HG03066 (cell line): Measurements from ENCODE around the gene DENND2D.
A peak's percentile ranks its signal among the peaks of the same experiment; 100 is the strongest.

Source experiments
- ATAC-seq: cut with Tn5 transposase; IDR thresholded peaks from one replicate; pipeline ENCODE4 v1.9.1; 2021; ENCODE audit warnings: low read depth; ENCODE audit not compliant: unreplicated experiment

DENND2D gene

GRCh38 chr1:111141245-111142220 is 58.9 kb downstream of the DENND2D start:
- no peak for ATAC-seq

GRCh38 chr1:111140680-111140967 is 59.8 kb downstream of the DENND2D start:
- peak; percentile 6 for ATAC-seq

DNA sequence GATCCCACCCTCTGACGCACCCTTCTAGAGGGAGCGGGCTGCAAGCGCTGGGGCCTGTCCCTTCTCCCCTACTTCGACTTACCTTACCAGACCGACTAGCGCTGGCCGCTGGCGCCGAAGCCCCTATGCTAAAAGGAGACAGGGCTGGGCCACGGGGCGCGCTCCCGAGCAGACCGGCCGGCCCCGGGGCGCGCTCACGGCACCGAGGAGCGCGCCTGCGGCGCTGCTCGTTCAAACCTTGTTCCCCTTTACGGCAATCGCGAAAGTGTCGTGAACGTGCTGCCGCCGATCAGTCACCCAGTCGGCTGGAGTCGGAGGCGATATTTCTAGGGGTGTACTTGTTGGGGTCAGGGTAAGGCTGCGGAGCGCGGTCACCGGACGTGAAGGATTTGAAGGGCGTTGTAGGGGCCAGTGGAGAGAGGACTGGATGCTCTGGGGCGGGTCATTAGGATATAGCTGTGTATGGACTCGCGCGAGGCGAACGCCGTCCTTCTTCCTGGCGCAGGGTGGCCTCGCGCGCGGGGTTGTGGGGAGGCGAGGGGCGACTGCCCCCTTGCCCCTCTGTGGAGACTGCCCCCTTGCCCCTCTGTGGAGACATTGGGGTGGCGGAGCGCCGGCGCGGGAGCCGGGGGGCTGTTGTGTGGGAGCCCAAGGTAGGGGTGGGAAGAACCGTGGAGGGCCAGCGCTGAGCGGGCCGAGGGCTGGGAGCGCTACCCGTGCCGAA is 60.3 kb downstream of the DENND2D start, which contains the start of the genes CEPT1 and DRAM2:
Gene CEPT1, plus strand, starts transcription at position 268 of the 724 bp plus-strand sequence. CDS start 7,492 bp downstream, outside the sequence.
Gene DRAM2, minus strand, starts transcription at position 138 of the 724 bp plus-strand sequence. CDS start 8,539 bp downstream, outside the sequence.
- ATAC-seq, result peak; percentile 62

DNA sequence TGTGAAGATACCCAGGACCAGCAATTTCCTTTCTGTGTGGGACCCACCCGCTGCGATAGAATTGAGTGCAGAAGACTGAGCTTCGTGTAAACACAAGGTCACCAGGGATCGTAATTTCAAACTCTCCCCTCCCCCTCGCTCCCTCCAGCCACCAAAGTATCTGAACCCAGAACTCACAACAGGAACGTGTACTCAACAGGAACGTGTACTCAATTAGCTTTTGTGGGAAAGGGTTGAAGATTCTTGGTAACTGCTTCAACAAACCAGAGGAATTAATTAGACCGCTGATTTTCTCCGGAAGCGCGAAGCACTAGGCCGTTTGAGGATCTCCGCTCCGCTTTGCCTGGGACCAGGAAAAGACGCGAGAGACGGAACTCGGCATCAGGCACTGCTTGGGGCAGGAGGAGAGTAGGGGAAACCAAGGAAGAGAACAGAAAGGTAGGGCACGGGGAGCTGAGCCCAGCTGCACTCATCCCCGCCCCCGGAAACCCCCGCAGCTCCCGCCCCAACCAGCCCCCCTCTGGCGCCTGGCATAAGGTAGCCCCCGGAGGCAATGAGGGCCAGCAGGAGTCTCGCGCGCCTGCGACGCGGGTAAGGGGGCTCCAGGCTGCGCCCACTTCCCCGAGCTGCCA is 61.0 kb downstream of the DENND2D start:
- ATAC-seq, result peak; percentile 29
